Breast epithelium (tissue), 3 donors: ENCODE measurements around the gene VPS45.

Source experiments
- CTCF ChIP-seq, 3 donors: fragments of 450-650 bp; IDR thresholded peaks; one replicate each; pipeline ENCODE4 v1.5.1; 2016 to 2017; ENCODE audit warnings: antibody characterized with exemption in 3 of 3, mild to moderate bottlenecking in 3 of 3, moderate library complexity in 3 of 3
- POLR2A ChIP-seq: fragments of 450-650 bp; IDR thresholded peaks from one replicate; pipeline ENCODE4 v1.6.1; 2016; ENCODE audit warnings: antibody characterized with exemption, mild to moderate bottlenecking, moderate library complexity
- POLR2AphosphoS5 ChIP-seq, 3 donors: sonication (generic); formaldehyde crosslinking; IDR thresholded peaks; one replicate each; pipeline ENCODE4 v1.6.1; 2017; ENCODE audit warnings: antibody characterized with exemption in 3 of 3

GRCh38 chr1:150154143-150154542 lies 86.6 kb downstream of the VPS45 start:
- TF ChIP-seq CTCF (IDR thresholded peaks at IDR 0.05) (no peak), POLR2A (no peak), POLR2AphosphoS5 (IDR thresholded peaks at IDR 0.05) (peak in 1 of 3 donors; percentile 11)
